Lung (tissue), 12 donors: ENCODE results near the gene NOTO. TPM values are rescaled to one million over a fixed set of nuclear protein-coding genes. Genes with fewer than 3 reads are reported as not detected.

Experiments
- ATAC-seq: fragments of 200-7000 bp; cut with Tn5 transposase; one replicate; pipeline ENCODE4 v1.9.1; 2020; ENCODE audit warnings: moderate number of reproducible peaks; ENCODE audit not compliant: insufficient read depth, low FRiP score
- DNase-seq, 3 donors: peaks; one replicate each; pipeline ENCODE4 v3.0.0-alpha.2; 2013 to 2017
- H3K27ac ChIP-seq, 2 donors: one replicate each; pipeline ENCODE4 v1.5.1; 2013; ENCODE audit warnings: mild to moderate bottlenecking in 2 of 2, moderate library complexity in 2 of 2, control low read depth in 1 of 2, inconsistent platforms in 1 of 2, low read depth in 1 of 2, low read length in 1 of 2
- H3K27me3 ChIP-seq, 3 donors: one replicate each; pipeline ENCODE4 v1.5.1; 2013; ENCODE audit warnings: low read length in 2 of 3; ENCODE audit not compliant: control insufficient read depth in 3 of 3, insufficient read depth in 3 of 3
- H3K36me3 ChIP-seq, 4 donors: one replicate each; pipeline ENCODE4 v1.5.1; 2013; ENCODE audit warnings: low read length in 4 of 4, mild to moderate bottlenecking in 1 of 4, moderate library complexity in 1 of 4; ENCODE audit not compliant: control insufficient read depth in 4 of 4, insufficient read depth in 4 of 4
- H3K4me1 ChIP-seq, 5 donors: one replicate each; pipeline ENCODE4 v1.5.1; 2013; ENCODE audit warnings: low read length in 5 of 5, mild to moderate bottlenecking in 2 of 5, moderate library complexity in 1 of 5; ENCODE audit not compliant: control insufficient read depth in 5 of 5, insufficient read depth in 5 of 5
- H3K4me3 ChIP-seq: one replicate; pipeline ENCODE4 v1.5.1; 2013; ENCODE audit warnings: mild to moderate bottlenecking, control low read depth, moderate library complexity
- H3K9ac ChIP-seq, 2 donors: one replicate each; pipeline ENCODE4 v1.5.1; 2013; ENCODE audit warnings: low read length in 2 of 2, control low read depth in 1 of 2; ENCODE audit not compliant: insufficient read depth in 1 of 2
- H3K9me3 ChIP-seq, 4 donors: one replicate each; pipeline ENCODE4 v1.5.1; 2013; ENCODE audit warnings: low read length in 3 of 4, mild to moderate bottlenecking in 1 of 4, moderate library complexity in 1 of 4; ENCODE audit not compliant: control insufficient read depth in 4 of 4, insufficient read depth in 3 of 4
- CTCF ChIP-seq: IDR thresholded peaks from 2 replicates; pipeline ENCODE4 v1.5.1; 2012; ENCODE audit warnings: mild to moderate bottlenecking; ENCODE audit errors: control extremely low read depth, extremely low read depth
- WGBS, 2 donors: extraction: QIAGEN DNeasy Blood & Tissue Kit; methylation state at CpG; one replicate each; pipeline ENCODE4 v1.1.7; 2013; 5-methylcytosine and 5-hydroxymethylcytosine counted together
- polyA plus RNA-seq, 2 donors: library from polyadenylated mRNA; stranded (reverse); fragments of 200-250 nt; gene quantifications; one replicate each; pipeline ENCODE4 v1.2.1, GENCODE V29; 2013
- total RNA-seq, 2 donors: library from RNA; depleted of rRNA in 1 of 2; stranded (reverse); fragments of >200 nt in 1 of 2; gene quantifications; one replicate each; pipeline ENCODE4 v1.2.1, GENCODE V29; 2014 to 2021
- donor health status: control.
- donor health status: control.
- donor health status: Bipolar disorder and iron deficiency.
- donor health status: healthy.
- donor health status: DM: yes; HTN: yes; CAD: no.

Gene NOTO
- total and polyA plus RNA-seq, 4 donors, result not detected

DNA sequence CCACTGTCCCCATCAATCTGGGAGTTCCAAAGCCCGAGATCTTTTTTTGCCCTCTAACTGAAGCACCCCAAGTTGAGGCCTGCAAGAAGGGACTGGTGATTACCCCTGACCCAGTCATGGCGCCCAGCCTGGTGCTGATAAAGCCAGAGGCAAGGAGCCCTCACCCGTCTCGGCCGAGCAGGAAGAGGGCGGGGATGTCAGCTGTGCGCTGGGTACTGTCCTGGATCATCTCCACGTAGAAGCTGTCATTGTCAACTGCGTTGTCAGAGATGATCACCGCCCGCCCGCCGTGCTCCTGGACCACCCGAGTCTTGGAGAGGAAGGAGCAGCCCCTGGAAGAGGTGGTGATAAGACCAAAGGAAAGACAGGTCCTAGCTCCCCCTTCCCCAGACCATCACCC is 26.3 kb downstream of the NOTO start:
- TF ChIP-seq CTCF, result no peak
- DNase-seq (no peak), ATAC-seq (no peak)
- Histone ChIP-seq H3K4me3 (no peak overlapping the region), H3K27ac (no peak overlapping the region), H3K9me3 (no peaks in the 10 kb centered on the region), H3K4me1 (peaks cover 3 to 11% (median 6%) of the 10 kb centered on the region in 5 donors), H3K27me3 (no peaks in the 10 kb centered on the region), H3K36me3 (peaks cover 3 to 40% (median 13%) of the 10 kb centered on the region in 4 donors), H3K9ac (no peak overlapping the region)
- 85 to 88% methylated on average over 14 of the region's 14 CpGs for WGBS, 2 donors

DNA sequence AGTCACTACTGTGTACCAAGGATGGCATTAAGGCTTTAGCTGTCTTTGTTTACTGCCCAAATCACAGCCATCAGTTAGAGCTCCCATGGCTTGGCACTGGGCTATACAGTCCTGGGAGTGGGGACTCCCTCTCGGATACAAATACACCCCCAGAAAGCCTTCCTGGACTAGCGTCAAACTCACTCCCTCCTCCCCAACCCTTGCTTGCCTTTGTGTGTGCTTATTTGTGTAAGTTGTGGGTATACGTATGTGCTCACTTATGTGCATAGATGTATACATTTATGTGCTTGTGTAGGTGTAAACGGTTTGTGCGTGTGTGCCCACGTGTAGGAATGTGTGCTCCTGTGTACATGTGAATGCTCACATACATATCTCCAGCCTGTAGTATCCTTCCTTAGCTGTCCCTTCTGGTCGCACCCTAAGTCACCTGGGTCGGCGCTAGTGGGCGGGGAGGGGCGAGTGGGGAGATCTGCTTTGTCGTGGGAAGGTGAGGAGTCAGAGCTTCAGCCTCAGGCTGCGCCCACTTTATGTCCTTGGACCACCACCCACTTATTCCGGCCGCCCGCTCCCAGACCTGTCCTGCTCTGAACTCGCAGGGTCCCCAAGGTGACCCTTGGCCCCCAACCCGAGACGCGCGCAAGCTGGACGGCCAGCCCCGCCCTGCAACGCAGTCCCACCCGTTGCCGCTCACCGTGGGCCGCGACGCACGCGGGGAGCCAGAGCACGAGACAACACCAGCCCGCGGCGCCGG is 30.2 kb downstream of the NOTO start:
- Histone ChIP-seq H3K4me3 (peak overlapping the region; percentile 76), H3K27me3 (no peaks in the 10 kb centered on the region), H3K36me3 (peaks cover 0 to 13% (median 7%) of the 10 kb centered on the region in 4 donors), H3K27ac (peak overlapping the region; percentile 40 to 73), H3K9me3 (no peaks in the 10 kb centered on the region), H3K9ac (peak overlapping the region; percentile 1 to 5), H3K4me1 (peaks cover 3 to 18% (median 13%) of the 10 kb centered on the region in 5 donors)
- TF ChIP-seq CTCF, result no peak
- ATAC-seq, result no peak
- no peak for DNase-seq
- WGBS, 2 donors, result 3% methylated on average over 35 to 37 of the region's 37 CpGs

DNA sequence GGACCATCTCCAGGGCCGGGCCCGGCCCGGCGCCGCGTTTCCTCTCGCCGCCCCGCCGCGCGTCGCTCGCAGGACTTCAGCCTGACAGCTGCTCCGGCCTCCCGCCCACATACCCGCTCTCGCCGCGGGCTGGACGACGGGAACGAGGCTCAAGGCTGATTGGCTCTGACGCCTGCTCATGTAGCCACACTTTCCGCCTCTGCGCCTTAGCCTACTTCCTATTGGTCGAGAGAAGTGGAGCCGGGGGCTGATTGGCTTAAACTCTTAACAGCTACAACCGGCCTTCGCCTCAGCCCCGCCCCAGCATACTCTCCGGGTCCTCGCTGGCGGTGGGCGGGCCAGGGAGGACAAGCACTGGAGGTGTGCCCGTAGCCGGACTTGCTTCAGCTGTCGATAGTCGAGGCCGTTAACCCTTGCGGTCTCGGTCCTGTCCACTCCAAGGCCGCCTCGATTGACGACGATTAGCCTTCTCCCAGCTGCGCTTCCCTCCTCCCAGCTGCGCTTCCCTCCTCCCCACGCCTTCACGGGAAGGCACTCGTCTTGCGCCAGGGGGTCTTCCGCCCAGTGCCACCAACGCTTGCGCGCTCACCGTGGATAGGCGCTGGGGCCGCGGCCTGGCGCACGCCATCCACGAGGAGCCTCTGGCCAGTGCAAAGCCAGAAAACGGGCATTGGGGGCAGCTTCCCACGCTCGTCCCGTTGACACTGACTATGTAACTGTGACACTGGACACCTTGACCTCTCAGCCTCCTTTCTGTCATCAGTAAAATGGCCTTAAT is 31.0 kb downstream of the NOTO start, which contains the start of gene PRADC1:
PRADC1 (minus strand) TSS at position 86 of the 778 bp plus-strand sequence; CDS start at position 7, 79 bp downstream.
- 0% methylated on average over 65 to 67 of the region's 67 CpGs for WGBS, 2 donors
- TF ChIP-seq CTCF, result no peak

More for the DNA sequence above, 31.0 kb downstream of the NOTO start, which contains the start of gene PRADC1:
- H3K4me3 ChIP-seq, result peak within 1 kb of the TSS; percentile 76
- peak within 1 kb of the TSS; percentile 84 to 94 for H3K27ac ChIP-seq
- no peaks in the 10 kb centered on the region for H3K9me3 ChIP-seq
- H3K27me3 ChIP-seq, result no peaks in the 10 kb centered on the region
- DNase-seq (peak; percentile 99 to 100 (median 100)), ATAC-seq (peak; percentile 94)
- H3K9ac ChIP-seq, result peak within 1 kb of the TSS; percentile 38 to 44
- peaks cover 3 to 18% (median 13%) of the 10 kb centered on the region in 5 donors for H3K4me1 ChIP-seq
- H3K36me3 ChIP-seq, result peaks cover 0 to 8% (median 7%) of the 10 kb centered on the region in 4 donors
